ENCODE results near the gene HDAC9.
"Not testable (repeated sequence)": the region's sequence is repeated elsewhere in the genome, so short reads cannot be mapped to it uniquely, and the experiment has no call there.

The HDAC9 gene

GRCh38 chr7:18993933-18994668 lies 498.6 kb downstream of the HDAC9 start:
- no peak for DNase-seq

GRCh38 chr7:18995270-18995671 lies 499.7 kb downstream of the HDAC9 start:
- DNase-seq = no peak

GRCh38 chr7:18995811-18996426 lies 500.4 kb downstream of the HDAC9 start:
- no peak for DNase-seq

- DNase-seq = no peak
These were observed 501.0 kb downstream of the HDAC9 start for GRCh38 chr7:18996583-18996982.

GRCh38 chr7:18997477-18998150 lies 502.1 kb downstream of the HDAC9 start:
- no peak for DNase-seq

- DNase-seq = no peak
These were observed 504.9 kb downstream of the HDAC9 start for GRCh38 chr7:19000410-19000809.

- no peak for DNase-seq
These were observed 506.3 kb downstream of the HDAC9 start for GRCh38 chr7:19001854-19002253.

- no peak for DNase-seq
These were observed 513.8 kb downstream of the HDAC9 start for GRCh38 chr7:19009241-19009935.

GRCh38 chr7:19009936-19010280 lies 514.4 kb downstream of the HDAC9 start:
- no peak for DNase-seq

GRCh38 chr7:19011212-19011611 lies 515.7 kb downstream of the HDAC9 start:
- no peak for DNase-seq

- no peak for DNase-seq
These were observed 519.5 kb downstream of the HDAC9 start for GRCh38 chr7:19015098-19015497.

- DNase-seq = no peak
These were observed 520.6 kb downstream of the HDAC9 start for GRCh38 chr7:19016140-19016539.

- DNase-seq = no peak
These were observed 521.8 kb downstream of the HDAC9 start for GRCh38 chr7:19017374-19017773.

GRCh38 chr7:19020062-19020461 lies 524.5 kb downstream of the HDAC9 start:
- no peak for DNase-seq

GRCh38 chr7:19020711-19021110 lies 525.2 kb downstream of the HDAC9 start:
- DNase-seq = no peak

GRCh38 chr7:19023477-19023876 lies 527.9 kb downstream of the HDAC9 start:
- DNase-seq = no peak

GRCh38 chr7:19024261-19024660 lies 528.7 kb downstream of the HDAC9 start:
- no peak for DNase-seq

GRCh38 chr7:19026888-19027287 lies 531.3 kb downstream of the HDAC9 start:
- no peak for DNase-seq

- no peak for DNase-seq
These were observed 534.7 kb downstream of the HDAC9 start for GRCh38 chr7:19030281-19030680.

- not testable (repeated sequence) for DNase-seq
These were observed 537.4 kb downstream of the HDAC9 start for GRCh38 chr7:19032942-19033341.

GRCh38 chr7:19051767-19052375 lies 556.3 kb downstream of the HDAC9 start:
- no peak for DNase-seq
